SK-N-MC (cell line): ENCODE measurements around the gene NSFL1C.
A peak's percentile ranks its signal among the peaks of the same experiment; 100 is the strongest.

ENCODE experiments used
- DNase-seq: peaks from one replicate; pipeline ENCODE4 v3.0.0-alpha.2; 2011; ENCODE audit warnings: low read depth, low spot score
- H3K27ac ChIP-seq: fragments of 200-600 bp; sonication (generic); 2 replicates; pipeline ENCODE4 v1.5.1; 2016; ENCODE audit warnings: mixed run types
- H3K36me3 ChIP-seq: fragments of 200-600 bp; sonication (generic); 2 replicates; pipeline ENCODE4 v1.6.1; 2017; ENCODE audit warnings: antibody characterized with exemption, low read length, mixed read lengths; ENCODE audit not compliant: insufficient read depth
- H3K4me3 ChIP-seq: fragments of 200-600 bp; sonication (generic); 2 replicates; pipeline ENCODE4 v1.5.1; 2016
- H3K9ac ChIP-seq: fragments of 200-600 bp; sonication (generic); 2 replicates; pipeline ENCODE4 v1.8.0; 2017; ENCODE audit warnings: mixed run types, mixed read lengths; ENCODE audit not compliant: insufficient read length
- H3K9me3 ChIP-seq: fragments of 200-600 bp; sonication (generic); 2 replicates; pipeline ENCODE4 v1.6.1; 2017; ENCODE audit warnings: low read depth, mild to moderate bottlenecking, antibody characterized with exemption, low read length, moderate library complexity, mixed read lengths
- EZH2 ChIP-seq: fragments of 200-600 bp; sonication (generic); IDR thresholded peaks from one replicate; pipeline ENCODE4 v1.6.1; 2017; ENCODE audit warnings: antibody characterized with exemption
- FOXP2 ChIP-seq: optimal IDR thresholded peaks from 2 replicates; pipeline ENCODE3; 2011; ENCODE audit warnings: mild to moderate bottlenecking, moderate library complexity; ENCODE audit not compliant: insufficient read depth; ENCODE audit errors: extremely low read length, control extremely low read depth
- POLR2AphosphoS5 ChIP-seq: IDR thresholded peaks from 2 replicates; pipeline ENCODE4 v1.6.1; 2012; ENCODE audit warnings: mild to moderate bottlenecking, low read depth, low read length, borderline replicate concordance

NSFL1C gene

GRCh38 chr20:1466211-1467081 lies at the start of gene NSFL1C:
TSS of gene NSFL1C (minus strand) at chr20:1466849. CDS start at chr20:1466824, 25 bp downstream.
- Histone ChIP-seq H3K27ac (peak within 1 kb of the TSS; percentile 77), H3K9ac (peak within 1 kb of the TSS; percentile 87), H3K9me3 (no peaks in the 10 kb centered on the region), H3K4me3 (peak within 1 kb of the TSS; percentile 96), H3K36me3 (peaks cover 27% of the 10 kb centered on the region)
- DNase-seq: peak; percentile 24
- TF ChIP-seq POLR2AphosphoS5 (peak; percentile 78; the same call in 1 of the 2 replicates), FOXP2 (no peak)

GRCh38 chr20:1513801-1514200 lies 47.2 kb upstream of the NSFL1C start:
- DNase-seq: no peak
- H3K27ac ChIP-seq: no peak overlapping the region
- TF ChIP-seq POLR2AphosphoS5 (no peak), FOXP2 (no peak), EZH2 (no peak)
- H3K36me3 ChIP-seq: no peaks in the 10 kb centered on the region
- no peaks in the 10 kb centered on the region for H3K9me3 ChIP-seq
- no peak overlapping the region for H3K4me3 ChIP-seq
- no peak overlapping the region for H3K9ac ChIP-seq

- H3K27ac ChIP-seq: no peak overlapping the region
- H3K4me3 ChIP-seq: no peak overlapping the region
- DNase-seq: no peak
- H3K9me3 ChIP-seq: no peaks in the 10 kb centered on the region
- no peak overlapping the region for H3K9ac ChIP-seq
- TF ChIP-seq EZH2 (no peak), FOXP2 (no peak), POLR2AphosphoS5 (no peak)
- no peaks in the 10 kb centered on the region for H3K36me3 ChIP-seq
Measured at GRCh38 chr20:1509237-1509636, 42.6 kb upstream of the NSFL1C start.

GRCh38 chr20:1508574-1508973 lies 41.9 kb upstream of the NSFL1C start:
- Histone ChIP-seq H3K27ac (no peak overlapping the region), H3K9me3 (no peaks in the 10 kb centered on the region), H3K36me3 (no peaks in the 10 kb centered on the region), H3K4me3 (no peak overlapping the region), H3K9ac (no peak overlapping the region)
- no peak for DNase-seq
- TF ChIP-seq POLR2AphosphoS5 (no peak), EZH2 (no peak), FOXP2 (no peak)

- DNase-seq: no peak
- no peak overlapping the region for H3K4me3 ChIP-seq
- H3K27ac ChIP-seq: no peak overlapping the region
- H3K9me3 ChIP-seq: no peaks in the 10 kb centered on the region
- TF ChIP-seq FOXP2: no peak
- TF ChIP-seq EZH2: no peak
- TF ChIP-seq POLR2AphosphoS5: no peak
- H3K9ac ChIP-seq: no peak overlapping the region
- H3K36me3 ChIP-seq: no peaks in the 10 kb centered on the region
Measured at GRCh38 chr20:1507276-1507675, 40.6 kb upstream of the NSFL1C start.

GRCh38 chr20:1505871-1506270 lies 39.2 kb upstream of the NSFL1C start:
- DNase-seq: no peak
- H3K36me3 ChIP-seq: no peaks in the 10 kb centered on the region
- H3K4me3 ChIP-seq: no peak overlapping the region
- no peaks in the 10 kb centered on the region for H3K9me3 ChIP-seq
- no peak overlapping the region for H3K9ac ChIP-seq
- TF ChIP-seq POLR2AphosphoS5 (no peak), FOXP2 (no peak), EZH2 (no peak)
- no peak overlapping the region for H3K27ac ChIP-seq

- no peak overlapping the region for H3K4me3 ChIP-seq
- no peaks in the 10 kb centered on the region for H3K9me3 ChIP-seq
- TF ChIP-seq POLR2AphosphoS5: no peak
- TF ChIP-seq EZH2: no peak
- TF ChIP-seq FOXP2: no peak
- H3K27ac ChIP-seq: no peak overlapping the region
- no peaks in the 10 kb centered on the region for H3K36me3 ChIP-seq
- no peak for DNase-seq
- H3K9ac ChIP-seq: no peak overlapping the region
Measured at GRCh38 chr20:1505361-1505760, 38.7 kb upstream of the NSFL1C start.

GRCh38 chr20:1503564-1504227 lies 37.0 kb upstream of the NSFL1C start:
- Histone ChIP-seq H3K4me3 (no peak overlapping the region), H3K27ac (no peak overlapping the region)

More at GRCh38 chr20:1503564-1504227, 37.0 kb upstream of the NSFL1C start:
- no peak overlapping the region for H3K9ac ChIP-seq
- DNase-seq: peak; percentile 66
- no peaks in the 10 kb centered on the region for H3K9me3 ChIP-seq
- no peaks in the 10 kb centered on the region for H3K36me3 ChIP-seq
- TF ChIP-seq EZH2: no peak
- no peak for TF ChIP-seq FOXP2
- no peak for TF ChIP-seq POLR2AphosphoS5
